Caco-2 (cell line): ENCODE measurements around the gene CAPZA2. TPM values are rescaled to one million over a fixed set of nuclear protein-coding genes. Genes with fewer than 3 reads are reported as not detected.
"Not testable (repeated sequence)": the region's sequence is repeated elsewhere in the genome, so short reads cannot be mapped to it uniquely, and the experiment has no call there.

Source experiments
- BruUV-seq: library from RNA; stranded (reverse); fragments of 400-500 nt; replicated peaks from 2 replicates; lab custom pipeline; 2021; lab: Mats Ljungman, UMichigan
- CTCF ChIA-PET: fragments of 300-600 bp; sonication (Branson Sonifier 250); formaldehyde crosslinking; loops from one replicate; lab custom pipeline; 2022; ENCODE audit warnings: antibody characterized with exemption; lab: Charles Lee
- POLR2A ChIA-PET: fragments of 300-600 bp; sonication (Branson Sonifier 250); formaldehyde crosslinking; loops from one replicate; lab custom pipeline; 2022; ENCODE audit warnings: antibody characterized with exemption; lab: Charles Lee
- DNase-seq, 2 experiments: peaks; one replicate each; pipeline versions ENCODE4 v3.0.0 to v3.0.0-alpha.2; 2020 to 2022
- H3K27me3 ChIP-seq: replicated peaks from 2 replicates; pipeline ENCODE4 v1.6.0; 2011; ENCODE audit warnings: low read length; ENCODE audit not compliant: control insufficient read depth, insufficient read depth
- H3K36me3 ChIP-seq: 2 replicates; pipeline ENCODE4 v1.5.1; 2011; ENCODE audit warnings: low read length; ENCODE audit not compliant: control insufficient read depth, insufficient read depth
- H3K4me1 ChIP-seq: fragments of 250-450 bp; sonication (Bioruptor Pico); 2 replicates; pipeline ENCODE4 v1.5.1; 2020; ENCODE audit warnings: mild to moderate bottlenecking
- H3K4me3 ChIP-seq: 2 replicates; pipeline ENCODE4 v1.5.1; 2011; ENCODE audit warnings: low read depth, mild to moderate bottlenecking, control low read depth, low read length
- H3K9me3 ChIP-seq: fragments of 250-450 bp; sonication (Bioruptor Pico); 2 replicates; pipeline ENCODE4 v1.5.1; 2020; ENCODE audit warnings: mild to moderate bottlenecking, moderate library complexity
- H3K27ac Mint-ChIP-seq: one replicate; pipeline ENCODE4 v1.8.0; 2022; ENCODE audit warnings: mixed read lengths; ENCODE audit not compliant: unreplicated experiment
- H3K27me3 Mint-ChIP-seq: one replicate; pipeline ENCODE4 v1.8.0; 2022; ENCODE audit warnings: mixed read lengths; ENCODE audit not compliant: insufficient read depth, unreplicated experiment
- H3K36me3 Mint-ChIP-seq: one replicate; pipeline ENCODE4 v1.8.0; 2022; ENCODE audit warnings: mild to moderate bottlenecking, mixed read lengths; ENCODE audit not compliant: insufficient read depth, unreplicated experiment
- H3K4me1 Mint-ChIP-seq: one replicate; pipeline ENCODE4 v1.8.0; 2022; ENCODE audit warnings: low read depth, mixed read lengths; ENCODE audit not compliant: unreplicated experiment
- H3K4me3 Mint-ChIP-seq: one replicate; pipeline ENCODE4 v1.8.0; 2022; ENCODE audit warnings: mild to moderate bottlenecking, moderate library complexity, mixed read lengths; ENCODE audit not compliant: unreplicated experiment
- H3K9me3 Mint-ChIP-seq: one replicate; pipeline ENCODE4 v1.8.0; 2022; ENCODE audit warnings: mixed read lengths; ENCODE audit not compliant: unreplicated experiment
- intact Hi-C: fragments of 100-400 bp; cut with micrococcal nuclease; formaldehyde crosslinking; loops from one replicate; pipeline ENCODE4 v1.10.0; 2022; ENCODE audit not compliant: unreplicated experiment
- total RNA-seq: library from RNA; stranded (reverse); gene quantifications from 2 replicates; pipeline ENCODE4 v1.2.3, GENCODE V29; 2022
- TF ChIP-seq, protein P1 (sequence below), 2 experiments: fragments of 200-600 bp in 1 of 2; IDR thresholded peaks; 1 replicate in 1 of 2; 2 replicates in 1 of 2; pipeline versions ENCODE4 v1.5.1 to v1.8.0; 2011 to 2022; ENCODE audit warnings: antibody characterized with exemption in 1 of 2, control low read depth in 1 of 2, inconsistent platforms in 1 of 2, low read depth in 1 of 2, low read length in 1 of 2, mild to moderate bottlenecking in 1 of 2, moderate library complexity in 1 of 2; ENCODE audit not compliant: insufficient read depth in 1 of 2, severe bottlenecking in 1 of 2, unreplicated experiment in 1 of 2

Gene CAPZA2
- total RNA-seq, 1 experiment from 2014 or later = 271 TPM

DNA sequence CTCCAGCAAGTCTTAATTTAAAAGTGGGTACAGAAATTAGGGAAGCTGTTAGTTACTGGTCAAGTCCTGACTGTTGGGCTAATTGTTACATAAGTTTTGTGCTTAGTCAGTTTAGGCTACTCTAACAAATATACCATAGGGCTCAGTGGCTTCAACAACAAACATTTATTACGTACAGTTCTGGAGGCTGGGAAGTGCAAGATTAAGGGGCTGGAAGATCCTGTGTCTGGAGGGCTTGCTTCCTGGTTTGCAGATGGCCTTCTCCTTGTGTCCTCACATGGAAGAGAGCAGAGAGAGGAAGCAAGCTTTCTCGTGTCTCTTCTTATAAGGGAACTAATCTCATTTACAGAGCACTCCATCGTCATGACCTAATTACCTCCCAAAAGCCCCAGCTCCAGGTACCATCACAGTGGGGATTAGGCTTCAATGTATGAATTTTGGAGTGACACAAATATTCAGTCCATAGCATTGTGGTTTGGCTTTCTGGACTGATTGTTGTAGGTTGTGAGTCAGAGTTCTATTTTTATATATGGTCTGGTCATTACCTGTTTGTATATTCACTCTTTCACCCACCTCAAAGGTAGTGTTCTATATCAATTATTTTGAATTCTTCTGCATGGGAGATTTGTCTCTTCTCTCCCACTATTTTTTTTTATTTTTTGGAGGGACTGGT lies 108.0 kb downstream of the CAPZA2 start:
- CTCF ChIA-PET = no interaction called here
- H3K4me1 Mint-ChIP-seq = peaks cover 17% of the 10 kb centered on the region

DNA sequence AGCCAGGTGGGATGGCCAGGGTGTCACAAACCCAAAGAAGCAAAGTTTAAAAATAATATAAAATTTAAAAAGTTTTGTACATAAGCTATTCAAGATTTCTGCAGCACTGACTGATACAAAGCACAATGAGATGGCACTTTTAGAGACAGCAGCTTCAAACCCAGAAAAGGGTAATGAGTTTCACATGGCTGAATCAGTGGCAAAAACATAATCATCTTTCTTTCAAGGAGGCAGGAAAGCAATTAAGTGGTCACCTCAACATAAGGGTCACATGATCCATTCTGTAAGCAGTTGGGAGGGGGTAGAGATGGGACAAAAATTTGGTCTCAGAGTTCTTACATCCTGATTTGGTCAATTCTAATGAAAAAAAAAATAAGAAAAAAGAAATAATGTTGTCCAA lies 108.8 kb downstream of the CAPZA2 start:
- CTCF ChIA-PET, H3K9me3 Mint-ChIP-seq, H3K4me3 ChIP-seq, DNase-seq, intact Hi-C loops, H3K27me3 Mint-ChIP-seq, H3K36me3 Mint-ChIP-seq, H3K4me3 Mint-ChIP-seq, H3K27ac Mint-ChIP-seq, BruUV-seq, POLR2A ChIA-PET, H3K4me1 ChIP-seq, H3K9me3 ChIP-seq, H3K36me3 ChIP-seq, H3K27me3 ChIP-seq: not testable (repeated sequence)
- H3K4me1 Mint-ChIP-seq = peaks cover 17% of the 10 kb centered on the region

More for the DNA sequence above, 108.0 kb downstream of the CAPZA2 start:
- no peak for DNase-seq
- no TSS peak for BruUV-seq
- TF ChIP-seq, protein P1, sequence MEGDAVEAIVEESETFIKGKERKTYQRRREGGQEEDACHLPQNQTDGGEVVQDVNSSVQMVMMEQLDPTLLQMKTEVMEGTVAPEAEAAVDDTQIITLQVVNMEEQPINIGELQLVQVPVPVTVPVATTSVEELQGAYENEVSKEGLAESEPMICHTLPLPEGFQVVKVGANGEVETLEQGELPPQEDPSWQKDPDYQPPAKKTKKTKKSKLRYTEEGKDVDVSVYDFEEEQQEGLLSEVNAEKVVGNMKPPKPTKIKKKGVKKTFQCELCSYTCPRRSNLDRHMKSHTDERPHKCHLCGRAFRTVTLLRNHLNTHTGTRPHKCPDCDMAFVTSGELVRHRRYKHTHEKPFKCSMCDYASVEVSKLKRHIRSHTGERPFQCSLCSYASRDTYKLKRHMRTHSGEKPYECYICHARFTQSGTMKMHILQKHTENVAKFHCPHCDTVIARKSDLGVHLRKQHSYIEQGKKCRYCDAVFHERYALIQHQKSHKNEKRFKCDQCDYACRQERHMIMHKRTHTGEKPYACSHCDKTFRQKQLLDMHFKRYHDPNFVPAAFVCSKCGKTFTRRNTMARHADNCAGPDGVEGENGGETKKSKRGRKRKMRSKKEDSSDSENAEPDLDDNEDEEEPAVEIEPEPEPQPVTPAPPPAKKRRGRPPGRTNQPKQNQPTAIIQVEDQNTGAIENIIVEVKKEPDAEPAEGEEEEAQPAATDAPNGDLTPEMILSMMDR (IDR thresholded peaks at IDR 0.05; ENCODE audit: insufficient read depth in 1 of 2, low read depth in 1 of 2, low read length in 1 of 2, severe bottlenecking in 1 of 2, unreplicated experiment in 1 of 2) = no peak
- H3K4me3 ChIP-seq = no peak overlapping the region
- Mint-ChIP-seq H3K4me3 (no peak overlapping the region), H3K27me3 (no peaks in the 10 kb centered on the region), H3K36me3 (no peaks in the 10 kb centered on the region), H3K27ac (no peak overlapping the region), H3K9me3 (no peaks in the 10 kb centered on the region)
- no peaks in the 10 kb centered on the region for H3K4me1 ChIP-seq
- POLR2A ChIA-PET = no interaction called here
- no peaks in the 10 kb centered on the region for H3K36me3 ChIP-seq
- H3K27me3 ChIP-seq = no peaks in the 10 kb centered on the region
- intact Hi-C loops = no loop called here
- H3K9me3 ChIP-seq = peaks cover 8% of the 10 kb centered on the region; the same call in 1 of the 2 replicates

Other genes with a start within 250 kb of the CAPZA2 start
- gene MET, start 190.4 kb upstream of the CAPZA2 start, total RNA-seq = 72.6 and 82.9 TPM in 2 replicates
- 38.2 and 41.6 TPM in 2 replicates for gene ST7, start 90.9 kb downstream of the CAPZA2 start, total RNA-seq